Right forelimb (tissue), 1 donor: Measurements from ENCODE around the gene VARS1.
A peak's percentile ranks its signal among the peaks of the same experiment; 100 is the strongest.
"Not testable (repeated sequence)": the region's sequence is repeated elsewhere in the genome, so short reads cannot be mapped to it uniquely, and the experiment has no call there.

Source experiments
- DNase-seq: peaks from one replicate; pipeline ENCODE4 v3.0.0-alpha.2; 2018

Gene VARS1

DNA sequence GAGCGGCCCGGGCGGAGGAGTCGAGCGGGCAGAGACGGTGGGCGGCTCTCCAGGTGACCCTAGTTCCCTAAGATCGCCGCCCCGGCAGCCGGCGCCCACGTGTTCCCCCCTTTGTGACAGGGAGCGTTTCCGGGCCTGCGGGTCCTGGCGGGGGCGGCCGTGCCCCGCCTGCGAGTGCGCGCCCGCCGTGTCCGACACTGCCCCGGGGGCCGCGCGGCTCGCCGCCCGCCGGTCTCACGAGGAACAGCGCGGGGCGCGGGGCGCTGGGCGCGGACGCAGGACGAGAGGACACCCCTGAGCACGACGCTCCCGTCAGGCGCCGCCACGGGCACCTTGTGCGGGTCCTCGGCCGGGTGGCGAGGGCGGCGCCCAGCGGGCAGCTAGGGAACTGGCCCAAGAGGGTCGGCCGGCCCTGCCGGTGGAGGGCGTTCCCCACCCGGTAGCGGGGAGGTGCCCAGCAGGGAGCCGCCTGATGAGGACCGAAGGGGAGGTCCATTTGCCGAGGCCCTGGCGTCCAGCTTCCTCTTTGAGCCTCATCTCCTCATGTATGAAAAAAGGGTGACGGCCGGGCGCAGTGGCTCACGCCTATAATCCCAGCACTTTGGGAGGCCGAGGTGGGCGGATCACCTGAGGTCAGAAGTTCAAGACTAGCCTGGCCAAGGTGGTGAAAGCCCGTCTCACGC, at the start of gene VARS1:
Gene VARS1, minus strand, starts transcription at position 137 of the 683 bp plus-strand sequence. CDS start 535 bp downstream, outside the sequence.
- DNase-seq, result peak; percentile 93

DNA sequence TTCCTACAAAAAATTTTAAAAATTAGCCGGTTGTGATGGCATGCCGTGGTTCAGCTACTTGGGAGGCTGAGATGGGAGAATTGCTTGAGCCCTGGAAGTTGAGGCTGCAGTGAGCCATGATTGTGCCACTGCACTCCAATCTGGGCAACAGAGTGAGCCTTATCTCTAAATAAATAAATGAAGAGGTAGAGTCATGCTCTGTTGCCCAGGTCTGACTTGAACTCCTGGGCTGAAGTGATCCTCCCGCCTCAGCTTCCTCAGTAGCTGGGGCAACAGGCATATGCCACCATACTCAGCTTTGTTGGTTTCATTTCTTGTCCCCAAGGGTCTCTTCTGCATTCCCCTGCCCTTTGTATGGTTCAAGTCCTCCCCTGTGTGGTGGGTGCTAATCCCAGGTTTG, 49.0 kb upstream of the VARS1 start:
- no peak for DNase-seq

DNA sequence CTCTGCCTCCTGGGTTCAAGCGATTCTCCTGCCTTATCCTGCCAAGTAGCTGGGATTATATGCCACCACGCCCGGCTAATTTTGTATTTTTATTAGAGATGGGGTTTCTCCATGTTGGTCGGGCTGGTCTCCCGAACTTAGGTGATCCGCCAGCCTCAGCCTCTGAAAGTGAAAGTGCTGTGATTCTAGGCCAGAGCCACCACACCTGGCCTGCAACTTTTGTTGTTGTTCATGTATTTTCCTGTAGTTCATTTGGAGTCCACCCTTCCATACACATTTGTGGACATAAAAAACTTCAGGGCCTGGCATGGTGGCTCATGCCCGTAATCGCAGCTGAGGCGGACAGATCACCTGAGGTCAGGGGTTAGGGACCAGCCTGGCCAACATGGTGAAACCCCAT, 46.5 kb upstream of the VARS1 start:
- no peak for DNase-seq

DNA sequence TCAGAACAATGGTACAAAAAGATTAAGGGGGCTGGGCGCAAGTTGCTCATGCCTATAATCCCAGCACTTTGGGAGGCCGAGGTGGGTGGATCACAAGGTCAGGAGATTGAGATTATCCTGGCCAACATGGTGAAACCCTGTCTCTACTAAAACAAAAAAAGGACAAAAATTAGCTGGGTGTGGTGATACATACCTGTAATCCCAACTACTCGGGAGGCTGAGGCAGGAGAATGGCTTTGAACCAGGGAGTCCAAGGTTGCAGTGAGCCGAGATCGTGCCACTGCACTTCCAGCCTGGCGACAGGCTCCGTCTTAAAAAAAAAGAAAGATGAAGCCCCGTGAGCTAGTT, 44.2 kb upstream of the VARS1 start:
- DNase-seq, result not testable (repeated sequence)

DNA sequence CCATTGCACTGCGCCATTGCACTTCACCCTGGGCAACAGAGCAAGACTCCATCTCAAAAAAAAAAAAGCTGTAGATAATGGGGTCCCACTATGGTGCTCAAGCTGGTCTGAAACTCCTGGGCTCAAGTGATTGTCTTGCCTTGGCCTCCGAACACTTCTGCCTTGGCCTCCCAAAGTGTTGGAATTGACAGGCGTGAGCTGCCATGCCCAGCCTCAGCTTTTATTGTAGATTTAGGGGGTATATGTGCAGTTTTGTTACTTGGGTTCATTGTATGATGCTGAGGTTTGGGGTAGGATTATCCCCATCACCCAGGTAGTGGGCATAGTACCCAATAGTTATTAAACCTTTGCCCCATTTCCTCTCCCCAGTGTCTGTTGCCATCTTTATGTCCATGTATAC, 43.4 kb upstream of the VARS1 start:
- DNase-seq, result no peak

DNA sequence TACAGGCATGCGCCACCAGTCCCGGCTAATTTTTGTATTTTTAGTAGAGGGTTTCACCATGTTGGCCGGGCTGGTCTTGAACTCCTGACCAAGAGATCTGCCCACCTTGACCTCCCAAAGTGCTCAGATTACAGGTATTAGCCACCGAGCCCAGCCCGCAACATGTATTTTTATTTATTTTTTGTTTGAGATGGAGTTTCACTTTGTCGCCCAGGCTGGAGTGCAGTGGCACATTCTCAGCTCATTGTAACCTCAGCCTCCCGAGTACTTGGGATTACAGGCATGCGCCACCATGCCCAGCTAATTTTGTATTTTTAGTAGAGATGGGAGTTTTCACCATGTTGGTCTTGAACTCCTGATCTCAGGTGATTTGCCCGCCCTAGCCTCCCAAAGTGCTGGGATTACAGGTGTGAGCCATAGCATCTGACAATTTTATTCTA, 42.6 kb upstream of the VARS1 start:
- not testable (repeated sequence) for DNase-seq

DNA sequence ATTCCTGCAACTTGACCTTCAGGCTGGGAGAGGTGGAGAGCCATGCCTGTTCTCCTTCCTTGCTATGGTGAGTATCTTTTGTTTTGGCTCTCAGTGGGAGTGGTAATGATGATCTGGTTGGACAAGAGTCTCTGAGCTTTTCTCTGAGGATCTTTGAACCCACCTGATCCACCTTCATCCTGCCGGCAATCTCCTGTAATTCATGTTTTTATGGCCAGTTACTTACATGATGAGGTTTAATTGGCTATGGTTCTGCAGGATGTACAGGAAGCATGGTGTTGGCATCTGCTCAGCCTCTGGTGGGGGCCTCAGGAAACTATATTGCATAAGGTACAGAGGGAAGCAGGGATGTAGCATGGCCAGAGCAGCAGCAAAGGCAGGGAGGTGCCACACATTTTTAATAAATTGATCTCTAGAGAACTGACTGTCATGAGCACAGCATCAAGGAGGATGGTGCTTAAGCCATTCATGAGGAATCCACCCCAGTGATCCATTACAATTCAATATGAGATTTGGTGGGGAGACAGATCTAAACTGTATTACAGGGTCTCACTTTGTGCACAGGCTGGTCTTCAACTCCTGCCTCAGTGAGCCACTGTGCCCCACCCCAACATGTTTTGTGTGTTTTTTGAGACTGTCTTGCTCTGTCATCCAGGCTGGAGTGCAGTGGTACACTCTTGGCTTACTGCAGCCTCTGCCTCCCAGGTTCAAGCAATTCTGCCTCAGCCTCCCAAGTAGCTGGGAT, 42.0 kb upstream of the VARS1 start:
- no peak for DNase-seq

DNA sequence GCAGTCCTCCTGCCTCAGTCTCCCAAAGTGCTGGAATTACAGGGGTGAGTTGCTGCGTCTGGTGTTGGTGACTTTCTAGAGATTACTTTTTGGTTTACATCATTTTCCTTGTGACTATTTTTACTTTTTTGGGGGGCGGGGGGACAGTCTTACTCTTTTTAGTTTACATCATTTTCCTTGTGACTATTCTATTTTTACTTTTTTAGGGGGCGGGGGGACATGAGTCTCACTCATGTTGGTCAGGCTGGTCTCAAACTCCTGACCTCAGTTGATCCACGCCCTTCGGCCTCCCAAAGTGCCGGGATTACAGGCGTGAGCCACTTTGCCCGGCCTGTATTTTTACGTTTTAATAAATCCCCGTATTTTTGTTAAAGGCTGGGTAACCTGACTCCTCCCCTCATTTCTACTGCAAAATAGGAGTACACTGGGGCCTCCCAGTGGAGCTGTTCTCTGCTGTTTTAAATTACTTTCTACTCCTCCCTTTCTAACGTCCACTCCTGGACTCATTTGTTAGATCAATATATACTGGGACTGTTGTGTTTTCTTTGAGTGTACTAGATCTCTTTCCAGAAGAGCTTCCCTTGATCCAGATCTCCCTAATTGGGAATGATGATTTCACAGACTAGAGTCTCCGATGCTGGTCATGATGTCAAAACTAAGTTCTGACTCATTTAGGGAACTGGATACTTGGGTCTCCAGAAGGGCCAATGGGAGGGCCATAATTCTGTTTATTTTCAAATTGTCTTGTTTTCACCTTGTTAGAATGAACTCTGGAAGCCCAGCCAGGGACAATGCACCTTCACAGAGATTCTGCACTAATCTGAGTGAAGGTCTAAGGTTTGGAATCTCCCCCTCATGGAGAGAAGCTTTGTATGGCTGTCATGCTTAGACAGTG, 41.2 kb upstream of the VARS1 start:
- no peak for DNase-seq

DNA sequence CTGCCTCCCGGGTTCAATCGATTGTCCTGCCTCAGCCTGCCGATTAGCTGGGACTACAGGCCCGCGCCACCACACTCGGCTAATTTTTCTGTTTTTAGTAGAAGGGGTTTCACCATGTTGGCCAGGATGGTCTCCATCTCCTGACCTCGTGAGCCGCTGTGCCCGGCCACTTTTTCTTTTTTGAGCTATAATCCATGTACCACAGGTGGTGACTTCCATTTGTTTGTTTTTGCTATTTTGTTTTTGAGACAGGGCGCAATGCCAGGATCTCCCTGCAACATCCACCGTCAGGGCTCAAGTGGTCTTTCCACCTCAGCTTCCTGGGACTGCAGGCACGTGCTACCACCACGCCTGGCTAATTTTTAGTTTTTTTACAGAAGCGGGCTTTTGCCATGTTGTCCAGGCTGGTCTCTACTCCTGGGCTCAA, 40.5 kb upstream of the VARS1 start:
- DNase-seq, result no peak

DNA sequence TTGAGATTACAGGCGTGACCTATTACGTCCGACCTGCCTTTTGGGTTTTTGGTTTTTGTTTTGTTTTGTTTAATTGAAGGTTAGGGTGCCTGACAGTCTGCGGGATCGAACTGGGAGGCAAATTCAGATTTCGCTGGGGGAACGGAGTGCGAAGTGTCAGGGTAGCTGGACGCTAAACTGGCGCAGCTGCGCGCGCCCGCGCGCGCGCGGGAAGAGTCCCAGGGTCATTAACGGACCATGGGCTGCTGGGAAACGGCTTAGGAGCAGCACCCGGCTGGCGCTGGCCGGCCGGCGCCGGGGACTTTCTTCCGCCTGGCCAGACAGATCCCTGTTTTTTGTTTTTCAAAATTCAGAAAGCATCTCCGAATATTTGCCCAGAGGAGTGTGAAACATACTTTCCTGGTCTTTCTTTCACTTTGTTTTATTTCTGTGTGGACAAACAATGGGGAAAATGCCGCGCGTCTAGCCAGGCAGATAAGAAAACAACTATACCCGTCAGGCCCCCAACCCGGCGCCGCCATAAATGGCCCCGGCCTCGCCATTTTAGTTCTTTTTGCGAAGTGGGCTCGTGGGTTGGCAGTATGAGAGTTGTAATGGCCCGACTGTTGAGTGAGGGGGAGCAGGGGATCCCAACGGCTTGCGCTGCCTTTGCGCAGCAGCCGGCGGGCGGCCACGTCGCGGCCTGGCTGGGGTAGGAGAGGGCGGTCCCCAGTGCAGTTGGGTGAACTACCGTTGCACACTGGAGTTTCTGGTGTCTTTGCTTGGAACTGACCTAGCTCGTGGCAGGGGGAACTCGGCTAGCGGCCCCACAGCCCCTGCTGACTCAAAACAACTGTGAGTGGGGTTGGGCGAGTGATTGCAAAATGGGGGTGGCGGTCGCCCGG, 39.1 kb upstream of the VARS1 start:
- DNase-seq, result peak; percentile 93

DNA sequence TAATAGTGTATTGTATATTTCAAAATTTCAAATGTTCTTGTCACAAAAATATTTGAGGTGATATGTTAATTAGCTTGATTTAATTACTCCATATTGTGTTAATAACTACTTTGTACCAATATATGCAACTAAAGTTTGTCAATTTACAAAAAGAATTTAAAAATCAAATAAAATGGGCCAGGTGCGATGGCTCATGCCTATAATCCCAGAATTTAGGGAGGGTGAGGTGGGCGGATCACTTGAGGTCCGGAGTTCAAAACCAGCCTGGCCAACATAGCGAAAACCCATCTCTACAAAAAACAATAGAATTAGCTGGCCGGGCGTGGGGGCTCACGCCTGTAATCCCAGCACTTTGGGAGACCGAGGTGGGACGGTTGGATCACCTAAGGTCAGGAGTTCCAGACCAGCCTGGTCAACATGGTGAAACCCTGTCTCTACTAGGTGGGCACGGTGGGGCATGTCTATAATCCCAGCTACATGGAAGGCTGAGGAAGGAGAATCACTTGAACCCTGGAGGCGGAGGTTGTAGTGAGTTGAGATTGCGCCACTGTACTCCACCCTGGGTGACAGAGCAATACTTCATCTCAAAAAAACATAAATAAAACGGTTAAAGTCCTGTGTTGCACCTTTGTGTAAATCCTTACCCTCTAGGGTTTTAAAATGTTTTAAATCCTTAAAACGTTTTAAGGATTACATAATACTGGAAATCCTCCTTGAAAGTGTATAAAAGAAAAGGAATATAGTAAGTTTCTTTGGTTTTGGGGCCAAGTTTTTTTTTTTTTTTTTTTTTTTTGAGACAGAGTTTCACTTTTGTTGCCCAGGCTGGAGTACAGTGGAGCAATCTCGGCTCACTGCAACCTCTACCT, 36.0 kb upstream of the VARS1 start:
- DNase-seq, result no peak

DNA sequence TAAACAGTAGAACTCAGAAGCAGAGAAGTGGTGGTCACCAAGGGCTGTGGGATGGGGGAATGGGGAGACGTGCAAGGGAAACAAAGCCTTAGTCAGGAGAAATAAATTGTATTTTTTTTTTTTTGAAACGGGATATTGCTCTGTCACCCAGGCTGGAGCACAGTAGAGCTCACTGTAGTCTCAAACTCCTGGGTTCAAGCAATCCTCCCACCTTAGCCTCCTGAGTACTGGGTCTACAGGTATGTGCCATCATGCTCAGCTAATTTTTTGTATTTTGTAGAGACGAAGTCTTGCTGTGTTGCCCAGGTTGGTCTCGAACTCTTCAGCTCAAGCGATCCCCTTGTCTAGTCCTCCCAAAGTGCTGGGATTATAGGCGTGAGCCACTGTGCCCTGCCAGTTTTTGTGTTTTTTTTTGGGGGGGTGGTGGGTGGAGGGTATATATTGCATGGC, 35.4 kb upstream of the VARS1 start:
- DNase-seq, result no peak

DNA sequence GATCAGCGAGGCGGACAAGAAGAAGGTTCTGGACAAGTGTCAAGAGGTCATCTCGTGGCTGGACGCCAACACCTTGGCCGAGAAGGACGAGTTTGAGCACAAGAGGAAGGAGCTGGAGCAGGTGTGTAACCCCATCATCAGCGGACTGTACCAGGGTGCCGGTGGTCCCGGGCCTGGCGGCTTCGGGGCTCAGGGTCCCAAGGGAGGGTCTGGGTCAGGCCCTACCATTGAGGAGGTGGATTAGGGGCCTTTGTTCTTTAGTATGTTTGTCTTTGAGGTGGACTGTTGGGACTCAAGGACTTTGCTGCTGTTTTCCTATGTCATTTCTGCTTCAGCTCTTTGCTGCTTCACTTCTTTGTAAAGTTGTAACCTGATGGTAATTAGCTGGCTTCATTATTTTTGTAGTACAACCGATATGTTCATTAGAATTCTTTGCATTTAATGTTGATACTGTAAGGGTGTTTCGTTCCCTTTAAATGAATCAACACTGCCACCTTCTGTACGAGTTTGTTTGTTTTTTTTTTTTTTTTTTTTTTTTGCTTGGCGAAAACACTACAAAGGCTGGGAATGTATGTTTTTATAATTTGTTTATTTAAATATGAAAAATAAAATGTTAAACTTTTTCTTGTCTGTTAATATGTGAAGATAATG, 34.2 kb upstream of the VARS1 start:
- DNase-seq, result no peak

DNA sequence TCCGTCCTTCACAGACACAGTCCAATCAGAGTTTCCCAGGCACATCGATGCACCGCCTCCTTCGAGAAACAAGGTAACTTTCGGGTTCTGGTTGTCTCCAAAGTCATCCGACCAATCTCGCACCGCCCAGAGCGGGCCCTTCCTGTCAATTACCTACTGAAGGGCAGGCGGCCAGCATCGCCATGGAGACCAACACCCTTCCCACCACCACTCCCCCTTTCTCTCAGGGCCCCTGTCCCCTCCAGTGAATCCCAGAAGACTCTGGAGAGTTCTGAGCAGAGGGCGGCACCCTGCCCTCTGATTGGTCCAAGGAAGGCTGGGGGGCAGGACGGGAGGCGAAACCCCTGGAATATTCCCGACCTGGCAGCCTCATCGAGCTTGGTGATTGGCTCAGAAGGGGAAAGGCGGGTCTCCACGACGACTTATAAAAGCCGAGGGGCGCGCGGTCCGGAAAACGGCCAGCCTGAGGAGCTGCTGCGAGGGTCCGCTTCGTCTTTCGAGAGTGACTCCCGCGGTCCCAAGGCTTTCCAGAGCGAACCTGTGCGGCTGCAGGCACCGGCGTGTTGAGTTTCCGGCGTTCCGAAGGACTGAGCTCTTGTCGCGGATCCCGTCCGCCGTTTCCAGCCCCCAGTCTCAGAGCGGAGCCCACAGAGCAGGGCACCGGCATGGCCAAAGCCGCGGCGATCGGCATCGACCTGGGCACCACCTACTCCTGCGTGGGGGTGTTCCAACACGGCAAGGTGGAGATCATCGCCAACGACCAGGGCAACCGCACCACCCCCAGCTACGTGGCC, 31.9 kb upstream of the VARS1 start, which contains the start of gene HSPA1B:
Gene HSPA1B, plus strand, starts transcription at position 453 of the 794 bp plus-strand sequence. Its CDS starts 213 bp downstream, at position 666.
- peak; percentile 99 for DNase-seq

DNA sequence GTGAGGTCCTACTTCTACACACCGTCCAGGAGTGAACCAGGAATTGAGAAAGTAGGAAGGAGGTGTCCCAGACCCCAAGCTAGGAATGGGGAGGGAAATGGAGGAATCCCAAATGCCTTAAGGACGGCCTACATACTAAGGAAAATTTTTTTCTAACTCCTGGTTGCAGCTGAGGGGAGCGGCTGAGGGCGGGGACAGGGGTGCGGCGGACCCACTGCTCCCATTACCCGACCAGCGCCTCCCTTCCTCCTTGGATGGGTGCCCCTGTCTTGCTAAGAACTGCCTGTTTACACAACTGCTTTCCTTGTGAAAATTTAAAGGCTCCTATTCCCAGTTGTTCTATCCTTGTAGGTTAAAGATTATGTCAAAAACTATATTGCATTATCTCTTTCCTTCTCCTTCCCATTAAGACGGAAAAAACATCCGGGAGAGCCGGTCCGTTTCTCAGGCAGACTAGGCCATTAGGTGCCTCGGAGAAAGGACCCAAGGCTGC, 31.3 kb upstream of the VARS1 start:
- peak; percentile 90 for DNase-seq

DNA sequence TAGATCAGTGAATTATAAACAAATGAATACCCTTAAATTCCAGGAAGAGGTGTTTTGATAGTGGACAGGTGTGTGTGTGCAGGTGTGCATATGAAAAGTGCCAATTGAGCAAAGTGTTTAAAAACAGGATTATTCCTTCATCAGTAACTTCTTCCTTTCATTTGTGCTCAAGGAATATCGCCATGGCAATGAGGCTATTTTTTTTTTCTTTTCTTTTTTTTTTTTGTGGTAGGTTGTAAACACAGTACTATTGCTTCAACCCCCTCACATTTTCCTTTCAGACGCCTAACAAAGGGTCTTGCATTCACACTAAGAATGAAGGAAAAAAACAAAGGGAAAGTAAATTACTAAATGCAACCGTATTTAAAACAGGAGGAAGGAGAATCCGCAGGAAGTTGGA, 30.0 kb upstream of the VARS1 start:
- no peak for DNase-seq

DNA sequence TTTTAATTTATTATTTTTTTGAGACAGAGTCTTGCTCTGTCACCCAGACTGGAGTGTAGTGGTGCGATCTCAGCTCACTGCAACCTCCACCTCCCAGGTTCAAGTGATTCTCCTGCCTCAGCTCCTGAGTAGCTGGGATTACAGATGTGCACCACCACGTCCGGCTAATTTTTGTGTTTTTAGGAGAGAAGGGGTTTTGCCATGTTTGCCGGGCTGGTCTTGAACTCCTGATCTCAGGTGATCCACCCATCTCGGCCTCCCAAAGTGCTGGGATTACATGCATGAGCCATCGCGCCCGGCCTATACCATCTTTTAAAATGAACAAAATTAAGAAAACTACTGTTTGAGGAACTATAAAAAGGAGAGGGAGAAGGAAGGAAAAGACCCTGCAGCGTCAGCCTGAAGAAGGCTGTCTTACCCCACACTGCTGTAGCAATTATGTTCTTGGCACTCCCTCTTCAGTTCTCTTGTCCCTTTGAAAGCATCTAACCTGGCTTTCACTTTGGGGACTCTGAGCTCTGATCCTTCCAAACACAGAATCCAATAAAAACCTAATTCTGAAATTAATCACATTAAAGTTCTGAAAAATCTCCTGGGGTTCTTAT, 28.1 kb upstream of the VARS1 start:
- DNase-seq, result not testable (repeated sequence)

DNA sequence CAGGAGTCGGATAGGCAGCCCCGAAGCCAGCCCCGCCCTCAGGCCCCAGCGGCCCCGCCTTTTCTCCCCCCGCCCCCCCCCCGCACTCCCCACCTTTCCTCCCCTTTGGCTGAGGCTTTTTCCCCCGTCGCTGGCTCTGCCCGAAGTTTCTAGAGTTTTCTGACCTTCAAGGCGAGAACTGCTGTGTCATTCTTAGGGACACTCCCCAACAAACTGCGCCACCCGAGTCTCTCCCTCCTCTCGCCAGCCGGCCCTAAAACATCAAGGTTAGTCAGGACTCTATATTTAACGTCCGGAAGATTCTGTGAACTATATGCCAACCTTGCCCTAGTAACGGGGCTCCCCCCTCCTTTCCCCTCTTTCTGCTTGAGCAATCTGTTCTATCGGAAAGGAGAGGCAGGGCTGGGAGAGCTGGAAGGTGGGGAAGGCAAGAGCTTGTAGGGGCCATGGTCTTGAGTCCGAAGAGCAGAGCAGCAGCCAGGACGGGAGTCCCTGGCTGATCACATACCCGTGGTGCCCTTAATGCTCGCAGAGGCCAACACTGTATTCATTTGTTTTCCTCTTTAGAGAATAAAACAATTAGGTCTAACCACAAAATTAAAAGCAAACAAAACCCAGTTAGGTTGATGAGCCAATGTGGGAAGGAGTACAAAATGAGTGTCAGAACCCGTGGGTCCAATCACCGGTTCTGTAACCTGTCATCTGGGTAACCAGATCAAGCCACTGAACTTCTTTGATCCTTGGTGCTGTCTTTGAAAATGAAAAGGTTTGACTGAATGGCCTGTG, 26.7 kb upstream of the VARS1 start:
- peak; percentile 86 for DNase-seq
